GM21576 (cell line): ENCODE results near the gene SBDS.
A peak's percentile ranks its signal among the peaks of the same experiment; 100 is the strongest.
"Not testable (repeated sequence)": the region's sequence is repeated elsewhere in the genome, so short reads cannot be mapped to it uniquely, and the experiment has no call there.

Experiments used
- ATAC-seq: cut with Tn5 transposase; IDR thresholded peaks from one replicate; pipeline ENCODE4 v1.9.1; 2021; ENCODE audit warnings: mild to moderate bottlenecking, moderate library complexity; ENCODE audit not compliant: unreplicated experiment

The SBDS gene

GRCh38 chr7:66996444-66997191, 1.2 kb upstream of the SBDS start, which contains the start of gene TYW1:
TSS of gene TYW1 (plus strand) at chr7:66996833. CDS start at chr7:66996979, 146 bp downstream.
- ATAC-seq = peak; percentile 87

GRCh38 chr7:66994691-66995049, 716 bp downstream of the SBDS start:
- ATAC-seq = peak; percentile 39

GRCh38 chr7:66994051-66994450, 1.3 kb downstream of the SBDS start:
- not testable (repeated sequence) for ATAC-seq

- not testable (repeated sequence) for ATAC-seq
Observed at GRCh38 chr7:66989552-66989951, 5.8 kb downstream of the SBDS start.

GRCh38 chr7:66980336-66980735, 15.1 kb downstream of the SBDS start:
- not testable (repeated sequence) for ATAC-seq

GRCh38 chr7:66979013-66979412, 16.4 kb downstream of the SBDS start:
- ATAC-seq = not testable (repeated sequence)

GRCh38 chr7:66978312-66978711, 17.1 kb downstream of the SBDS start:
- not testable (repeated sequence) for ATAC-seq

GRCh38 chr7:66974986-66975590, 20.3 kb downstream of the SBDS start:
- no peak for ATAC-seq

GRCh38 chr7:66970310-66970709, 25.1 kb downstream of the SBDS start:
- no peak for ATAC-seq

GRCh38 chr7:66969001-66969400, 26.4 kb downstream of the SBDS start:
- not testable (repeated sequence) for ATAC-seq

- ATAC-seq = no peak
Observed at GRCh38 chr7:66967029-66967428, 28.4 kb downstream of the SBDS start.

GRCh38 chr7:66964411-66964810, 31.0 kb downstream of the SBDS start:
- ATAC-seq = no peak

- ATAC-seq = no peak
Observed at GRCh38 chr7:66961096-66961495, 34.3 kb downstream of the SBDS start.

- ATAC-seq = no peak
Observed at GRCh38 chr7:66960192-66960591, 35.2 kb downstream of the SBDS start.

GRCh38 chr7:66958538-66959350, 36.6 kb downstream of the SBDS start:
- no peak for ATAC-seq

- ATAC-seq = no peak
Observed at GRCh38 chr7:66957595-66958290, 37.6 kb downstream of the SBDS start.

GRCh38 chr7:66953044-66953427, 42.4 kb downstream of the SBDS start:
- ATAC-seq = no peak

- no peak for ATAC-seq
Observed at GRCh38 chr7:66952343-66953043, 42.9 kb downstream of the SBDS start.

GRCh38 chr7:66950763-66951162, 44.6 kb downstream of the SBDS start:
- ATAC-seq = no peak

- ATAC-seq = no peak
Observed at GRCh38 chr7:66950311-66950710, 45.1 kb downstream of the SBDS start.
